ENCODE data around the gene MT2A. TPM values are rescaled to one million over a fixed set of nuclear protein-coding genes. Genes with fewer than 3 reads are reported as not detected.

The MT2A gene
- total and polyA plus RNA-seq, 10 of the 15 experiments (the other 5 are each of a cell fraction or from before 2014, with no cell fraction given), result 7.3 to 271 (median 53.5) TPM

- no peak for TF ChIP-seq ATF3 (IDR thresholded peaks at IDR 0.05; ENCODE audit: borderline replicate concordance, extremely low read depth, low read depth, low read length)
- no peak for TF ChIP-seq ZNF207 (IDR thresholded peaks at IDR 0.05; ENCODE audit: borderline replicate concordance)
- no peak for TF ChIP-seq TARDBP (IDR thresholded peaks at IDR 0.05; ENCODE audit: borderline replicate concordance)
- no peak for TF ChIP-seq GABPA (IDR thresholded peaks at IDR 0.05; ENCODE audit: low read depth)
- no peak for TF ChIP-seq MTA3 (IDR thresholded peaks at IDR 0.05; ENCODE audit: borderline replicate concordance, low read length)
- TF ChIP-seq HDAC2 (IDR thresholded peaks at IDR 0.05), result no peak
- no peak for TF ChIP-seq SREBF1 (IDR thresholded peaks at IDR 0.05; ENCODE audit: low read length)
- TF ChIP-seq NR2F1 (conservative IDR thresholded peaks at IDR 0.05), result no peak
Measured at GRCh38 chr16:56633535-56633934, 25.2 kb downstream of the MT2A start (continued).

DNA sequence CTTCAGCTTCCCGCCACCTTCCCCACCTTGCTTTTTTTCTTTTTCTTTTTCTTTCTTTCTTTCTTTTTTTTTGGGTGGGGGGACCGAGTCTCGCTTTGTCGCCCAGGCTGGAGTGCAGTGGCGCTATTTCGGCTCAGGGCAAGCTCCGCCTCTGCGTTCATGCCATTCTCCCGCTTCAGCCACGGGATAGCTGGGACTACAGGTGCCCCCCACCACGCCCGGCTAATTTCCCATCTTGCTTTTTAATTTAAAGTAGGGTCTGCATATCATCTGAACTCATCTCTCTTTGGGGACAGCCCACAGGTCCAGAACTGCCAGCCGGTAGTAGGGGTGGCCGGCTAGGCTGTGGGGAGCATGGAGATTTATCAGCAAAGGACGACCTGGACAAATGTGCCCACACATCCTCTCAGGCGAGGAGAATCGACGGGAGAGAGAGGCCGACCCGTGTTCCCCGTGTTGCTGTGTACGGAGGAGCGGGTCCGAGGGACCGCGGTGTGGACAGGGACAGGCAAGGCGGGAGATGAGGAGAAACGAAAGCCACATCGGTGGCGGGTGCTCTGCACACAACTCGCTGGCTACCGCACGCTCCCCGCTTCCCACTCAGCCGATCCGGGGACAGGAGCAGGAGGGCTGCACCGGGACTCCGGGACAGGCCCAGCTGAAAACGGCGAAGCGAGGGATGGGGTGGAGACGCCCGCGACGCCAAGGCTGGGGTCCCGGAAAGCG, 26.5 kb downstream of the MT2A start:
- SMC1A ChIA-PET (ENCODE audit: uncharacterized antibody, unreplicated experiment), result no interaction called here
- ATAC-seq (no peak), FAIRE-seq (no peak), DNase-seq (ENCODE audit: low read depth, low spot score) (no peak)
- H3K9me3 ChIP-seq (replicated peaks; ENCODE audit: control insufficient read depth, insufficient read depth, low read length), result no peaks in the 10 kb centered on the region
- no peak overlapping the region for H3K4me2 ChIP-seq (ENCODE audit: control insufficient read depth, insufficient read depth)
- in situ Hi-C loops (cut with MboI), result no loop called here
- POLR2A ChIA-PET, result no interaction called here
- RAD21 ChIA-PET (ENCODE audit: unreplicated experiment), result interaction anchor here (1.7 kb wide), 1 partner anchor 8 kb away, joined by 5 read pairs; no protein-coding TSS in a partner anchor
- H2AFZ ChIP-seq (ENCODE audit: control insufficient read depth, low read depth, low read length), result no peak overlapping the region
- no peak overlapping the region for H3K4me3 ChIP-seq
- H3K27me3 ChIP-seq (replicated peaks in 1 of 2; ENCODE audit: control insufficient read depth in 2 of 2, insufficient read depth in 2 of 2, low read length in 1 of 2), result peaks cover 24% of the 10 kb centered on the region in 2 experiments
- H3K36me3 ChIP-seq (ENCODE audit: control insufficient read depth in 2 of 2, insufficient read depth in 2 of 2, low read length in 1 of 2), result no peaks in the 10 kb centered on the region
- intact Hi-C loops (cut with micrococcal nuclease; ENCODE audit: unreplicated experiment), result no loop called here
- H3K27ac ChIP-seq (ENCODE audit: control insufficient read depth, insufficient read depth), result no peak overlapping the region
- H3K4me1 ChIP-seq (ENCODE audit: control insufficient read depth, insufficient read depth, low read length), result peaks cover 6% of the 10 kb centered on the region
- no peaks in the 10 kb centered on the region for H3K79me2 ChIP-seq (ENCODE audit: control insufficient read depth, insufficient read depth, low read length)
- 16% methylated on average over 46 of the region's 47 CpGs for WGBS (ENCODE audit: insufficient coverage, insufficient replicate concordance, low lambda C conversion rate, missing lambda C conversion rate)
- CTCF ChIA-PET, result no interaction called here
- no peaks in the 10 kb centered on the region for H4K20me1 ChIP-seq (ENCODE audit: control insufficient read depth, insufficient read depth)
- BruUV-seq (replicated peaks), result no TSS peak
- no peak overlapping the region for H3K9ac ChIP-seq (ENCODE audit: control insufficient read depth, insufficient read depth, low read length)
- TF ChIP-seq ZNF207 (IDR thresholded peaks at IDR 0.05; ENCODE audit: borderline replicate concordance), result no peak
- no peak for TF ChIP-seq TAF1 (IDR thresholded peaks at IDR 0.05; ENCODE audit: borderline replicate concordance, low read depth, low read length)
- TF ChIP-seq E4F1 (IDR thresholded peaks at IDR 0.05; ENCODE audit: borderline replicate concordance, partially characterized antibody), result no peak
- TF ChIP-seq TCF3 (IDR thresholded peaks at IDR 0.05; ENCODE audit: borderline replicate concordance, insufficient read depth, low read depth, low read length), result no peak
- no peak for TF ChIP-seq ZBTB4 (CRISPR knock-in tag; IDR thresholded peaks at IDR 0.05)
- no peak for TF ChIP-seq ATF7 (IDR thresholded peaks at IDR 0.05; ENCODE audit: low read depth)
- no peak for TF ChIP-seq RB1 (IDR thresholded peaks at IDR 0.05; ENCODE audit: borderline replicate concordance)
- TF ChIP-seq RBBP5 (conservative IDR thresholded peaks at IDR 0.05), result no peak
- TF ChIP-seq CEBPB (IDR thresholded peaks at IDR 0.05; ENCODE audit: borderline replicate concordance in 1 of 2, low read depth in 2 of 2, low read length in 2 of 2), result no peak
- TF ChIP-seq, protein P1, sequence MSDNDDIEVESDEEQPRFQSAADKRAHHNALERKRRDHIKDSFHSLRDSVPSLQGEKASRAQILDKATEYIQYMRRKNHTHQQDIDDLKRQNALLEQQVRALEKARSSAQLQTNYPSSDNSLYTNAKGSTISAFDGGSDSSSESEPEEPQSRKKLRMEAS (IDR thresholded peaks at IDR 0.05; ENCODE audit: low read depth, low read length), result no peak

Measured in GM12878 (cell line).